Measurements from ENCODE around the gene GALNT1.

Gene GALNT1

DNA sequence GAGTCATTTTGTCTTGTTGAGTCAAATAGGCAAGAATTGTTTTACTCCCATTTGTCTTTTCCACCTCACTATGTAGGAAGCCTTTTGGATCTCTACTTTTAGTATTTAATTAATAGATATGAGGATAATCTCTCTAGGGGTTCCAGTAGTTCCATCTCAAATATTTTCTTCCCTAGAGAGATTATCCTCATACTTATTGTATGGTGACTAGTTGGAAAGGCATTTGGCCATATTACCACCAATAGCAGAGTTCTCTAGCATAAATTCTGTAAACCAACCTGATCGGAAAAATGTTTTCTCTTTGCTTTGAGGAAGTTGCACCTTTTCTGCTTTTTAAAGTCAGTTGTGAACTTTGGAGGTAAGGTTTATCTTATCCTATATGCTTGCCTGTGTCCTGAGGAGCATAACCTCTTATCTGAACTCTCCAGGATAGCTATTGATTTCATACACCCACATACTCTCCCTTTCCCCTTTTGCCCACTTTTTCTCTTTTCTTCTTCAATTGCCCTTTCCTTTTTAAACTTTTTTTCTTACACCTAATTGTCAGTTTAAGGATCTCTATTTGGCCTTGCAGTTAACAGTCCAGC is 100.8 kb downstream of the GALNT1 start:
- no peak for DNase-seq

DNA sequence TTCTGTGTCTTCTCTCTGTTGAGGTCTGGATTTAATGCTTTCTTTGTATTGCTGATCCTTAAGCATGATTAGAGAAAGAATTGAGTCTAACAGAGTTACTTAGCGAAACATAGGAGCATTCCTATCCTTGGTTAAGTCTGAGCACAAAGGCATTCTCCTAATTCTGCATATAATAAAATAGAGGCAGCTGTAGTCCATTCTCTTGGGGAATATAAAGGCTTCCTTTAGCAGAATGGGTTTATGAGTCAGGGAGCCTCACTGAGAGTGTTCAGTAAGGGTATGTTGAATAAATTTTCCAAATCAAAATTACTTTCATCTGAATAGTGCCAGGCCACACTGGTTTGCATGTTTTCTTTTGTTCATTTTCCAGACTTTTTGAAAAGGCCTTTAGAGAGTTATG is 101.5 kb downstream of the GALNT1 start:
- no peak for DNase-seq

- no peak for DNase-seq
Observed at GRCh38 chr18:35688757-35689156, 107.2 kb downstream of the GALNT1 start.

- no peak for DNase-seq
Observed at GRCh38 chr18:35689728-35690127, 108.2 kb downstream of the GALNT1 start.

DNA sequence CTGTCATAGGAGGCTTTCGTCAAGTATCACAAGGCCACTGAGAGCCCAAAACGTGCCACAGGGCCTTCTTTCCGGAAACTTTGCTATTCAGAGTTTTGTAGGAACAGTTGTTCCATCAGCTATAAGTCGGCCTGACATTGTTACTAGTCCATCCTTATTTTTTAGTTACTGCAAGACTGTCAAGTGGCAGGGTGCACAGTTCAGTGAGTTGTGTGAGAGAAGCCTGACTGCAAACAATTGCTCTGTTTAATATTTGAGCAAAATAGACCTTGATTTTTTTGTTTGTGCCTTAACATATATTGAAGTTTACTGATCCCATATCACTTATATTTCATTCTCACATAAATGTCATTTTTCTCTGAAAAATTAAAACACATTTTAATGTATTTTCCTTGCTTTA is 110.1 kb downstream of the GALNT1 start:
- no peak for DNase-seq

GRCh38 chr18:35692866-35693265 is 111.3 kb downstream of the GALNT1 start:
- no peak for DNase-seq

DNA sequence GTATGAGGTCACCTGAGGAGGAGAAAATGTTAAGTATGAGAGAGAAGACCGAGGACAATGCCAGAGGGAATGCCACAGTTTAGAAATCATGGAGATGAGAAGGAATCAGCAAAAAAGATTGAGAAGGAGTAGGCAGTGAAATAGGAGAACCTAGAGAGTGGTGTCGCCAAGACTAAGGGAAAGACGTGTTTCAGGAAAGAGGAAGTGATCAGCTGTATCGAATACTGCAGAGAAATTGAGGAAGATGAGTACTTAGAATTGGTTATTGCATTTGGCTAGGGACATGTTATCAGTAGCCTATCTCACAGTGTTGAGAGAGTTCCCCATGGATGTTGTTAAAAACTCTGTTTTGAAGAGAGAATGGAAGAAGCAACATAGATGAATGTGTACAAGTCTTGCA is 112.3 kb downstream of the GALNT1 start:
- no peak for DNase-seq

DNA sequence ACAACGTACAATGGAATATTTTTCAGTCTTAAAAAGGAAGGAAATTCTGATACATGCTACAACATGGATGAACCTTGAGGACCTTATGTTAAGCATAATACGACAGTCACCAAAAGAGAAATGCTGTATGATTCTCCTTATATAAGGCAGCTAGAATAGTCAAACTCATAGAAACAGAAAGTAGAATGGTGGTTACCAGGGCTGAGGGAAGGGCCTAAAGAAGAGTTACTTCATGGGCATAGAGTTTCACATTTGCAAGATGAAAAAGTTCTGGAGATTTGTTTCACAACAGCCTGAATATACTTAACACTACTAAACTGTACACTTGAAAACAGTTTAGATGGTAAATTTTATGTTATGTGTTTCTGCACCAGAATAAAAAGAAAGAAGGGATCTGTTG is 113.3 kb downstream of the GALNT1 start:
- DNase-seq: no peak

DNA sequence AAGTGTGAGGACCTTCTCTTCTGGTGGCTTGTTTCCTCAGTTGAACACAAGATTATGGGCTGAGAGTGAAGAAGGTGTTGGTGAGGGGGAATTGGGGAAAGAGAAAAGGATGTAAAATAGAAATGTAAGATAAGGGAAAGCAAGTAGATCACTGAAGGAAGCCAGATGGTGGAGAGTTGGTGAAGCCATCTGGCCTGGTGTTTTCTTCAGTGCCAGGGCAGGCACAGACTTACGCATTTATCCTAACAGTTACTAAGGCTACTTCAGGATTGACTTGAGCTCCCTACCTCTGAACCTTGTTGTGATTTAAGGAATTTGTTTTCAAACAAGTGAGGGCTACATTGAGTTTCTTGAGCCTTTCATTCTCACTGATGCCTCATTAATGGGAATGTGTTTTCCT is 113.8 kb downstream of the GALNT1 start:
- no peak for DNase-seq

DNA sequence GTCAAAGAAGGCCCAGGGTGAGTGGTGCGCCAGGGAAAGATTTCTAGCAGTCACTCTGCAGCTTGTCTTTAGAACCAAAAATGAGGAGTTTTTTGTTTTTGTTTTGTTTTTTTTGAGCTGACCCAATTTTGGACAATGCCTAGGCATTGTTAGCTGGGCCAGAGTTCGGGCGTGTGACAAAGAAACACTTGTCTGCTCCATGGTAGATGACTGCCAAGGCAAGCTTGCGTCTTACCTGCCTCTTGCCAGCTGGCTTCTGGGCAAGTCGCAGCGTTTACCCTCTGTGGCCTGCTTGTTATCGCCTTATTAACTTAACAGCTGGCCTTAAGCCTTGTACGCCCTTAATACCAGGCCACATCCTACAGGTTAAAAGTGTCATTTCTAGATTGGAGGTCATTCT is 114.3 kb downstream of the GALNT1 start:
- DNase-seq: no peak

GRCh38 chr18:35696307-35696706 is 114.8 kb downstream of the GALNT1 start:
- DNase-seq: no peak

DNA sequence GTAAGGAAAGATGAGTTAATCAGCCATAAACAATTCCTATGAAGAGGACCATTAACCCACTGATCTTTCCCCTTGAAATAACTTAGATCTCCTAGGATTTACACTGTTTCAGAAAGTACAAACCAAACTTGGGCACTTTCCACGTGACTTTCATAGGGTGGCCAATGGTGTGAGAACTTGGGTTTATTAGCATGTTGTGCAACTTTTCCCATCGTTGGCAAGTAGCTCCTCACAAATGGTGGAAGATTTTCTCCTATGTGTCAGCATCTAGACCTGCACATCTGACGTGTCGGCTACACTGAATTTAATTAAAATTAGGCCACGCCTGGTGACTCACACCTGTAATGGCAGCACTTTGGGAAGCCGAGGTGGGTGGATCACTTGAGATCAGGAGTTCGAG is 116.3 kb downstream of the GALNT1 start:
- no peak for DNase-seq

- no peak for DNase-seq
Observed at GRCh38 chr18:35703043-35703688, 121.6 kb downstream of the GALNT1 start.

GRCh38 chr18:35705988-35706387 is 124.4 kb downstream of the GALNT1 start:
- no peak for DNase-seq

DNA sequence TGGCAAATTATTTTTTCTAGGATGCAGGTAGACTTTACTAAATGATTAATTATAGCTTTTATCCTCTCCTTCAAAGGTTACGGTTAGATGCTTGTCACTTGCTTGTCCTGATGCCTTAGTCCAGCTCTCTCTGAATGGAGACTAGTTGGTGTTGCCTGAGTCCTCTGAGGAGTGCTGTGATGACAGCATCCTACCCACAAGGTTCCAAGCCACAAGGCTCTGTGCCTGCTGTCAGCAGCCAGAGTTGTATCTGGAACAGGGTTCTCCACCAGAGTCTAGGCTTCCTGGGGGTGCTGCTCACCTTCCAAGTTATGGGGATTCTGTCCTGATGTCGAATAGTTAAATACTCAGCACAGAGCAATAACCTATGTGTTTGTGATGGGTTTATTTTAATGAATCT is 125.7 kb downstream of the GALNT1 start:
- no peak for DNase-seq

GRCh38 chr18:35707674-35708073 is 126.1 kb downstream of the GALNT1 start:
- no peak for DNase-seq

- DNase-seq: no peak
Observed at GRCh38 chr18:35710581-35710980, 129.0 kb downstream of the GALNT1 start.

GRCh38 chr18:35711227-35711626 is 129.7 kb downstream of the GALNT1 start:
- no peak for DNase-seq

- no peak for DNase-seq
Observed at GRCh38 chr18:35713545-35713944, 132.0 kb downstream of the GALNT1 start.

GRCh38 chr18:35714539-35714938 is 133.0 kb downstream of the GALNT1 start:
- DNase-seq: no peak

- DNase-seq: no peak
Observed at GRCh38 chr18:35715139-35715538, 133.6 kb downstream of the GALNT1 start.

DNA sequence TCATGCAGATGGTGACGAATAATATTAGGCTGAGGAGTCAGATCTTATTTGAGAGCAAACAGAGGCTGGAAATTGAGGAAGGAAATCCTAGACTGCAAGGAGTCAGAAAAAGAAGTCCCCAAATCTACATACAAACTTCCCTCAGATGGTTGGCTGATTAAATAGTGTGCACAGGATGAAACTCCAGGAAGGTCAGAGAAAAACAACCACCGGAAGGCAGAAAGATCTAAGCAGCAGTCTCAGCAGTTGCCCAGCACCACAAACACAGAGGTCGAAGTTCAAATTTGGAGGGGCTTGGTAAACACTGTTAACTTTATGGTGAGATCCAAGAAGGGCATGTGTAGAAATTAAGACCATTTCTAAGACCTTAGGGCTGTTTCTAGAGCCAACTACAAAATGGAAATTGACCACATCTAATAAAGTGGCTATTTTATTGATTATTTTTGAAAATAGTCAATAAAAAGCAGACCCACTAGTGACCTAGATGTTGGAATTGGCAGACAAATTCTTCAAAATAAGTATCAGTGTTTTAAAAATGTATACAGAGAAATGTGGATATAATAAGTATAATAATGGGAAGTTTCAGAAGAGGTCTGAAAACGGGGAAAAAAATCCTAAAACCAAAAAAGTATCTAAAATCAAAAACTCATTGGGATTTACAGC is 134.8 kb downstream of the GALNT1 start:
- no peak for DNase-seq

- DNase-seq: no peak
Observed at GRCh38 chr18:35717182-35717581, 135.6 kb downstream of the GALNT1 start.

GRCh38 chr18:35721431-35722081 is 140.0 kb downstream of the GALNT1 start:
- DNase-seq: no peak

Data from NCI-H187 (cell line).